Esophagus (tissue), 2 donors: ENCODE results near the gene EPB41L4A. TPM values are rescaled to one million over a fixed set of nuclear protein-coding genes. Genes with fewer than 3 reads are reported as not detected.
A peak's percentile ranks its signal among the peaks of the same experiment; 100 is the strongest.
"Not testable (repeated sequence)": the region's sequence is repeated elsewhere in the genome, so short reads cannot be mapped to it uniquely, and the experiment has no call there.

Experiments used
- H3K27ac ChIP-seq, 2 donors: one replicate each; pipeline ENCODE4 v1.5.1; 2013; ENCODE audit warnings: low read depth in 2 of 2, mild to moderate bottlenecking in 2 of 2, inconsistent platforms in 1 of 2, low read length in 1 of 2, moderate library complexity in 1 of 2
- H3K27me3 ChIP-seq, 2 donors: one replicate each; pipeline ENCODE4 v1.6.1; 2013; ENCODE audit warnings: low read length in 2 of 2, control low read depth in 1 of 2, mild to moderate bottlenecking in 1 of 2; ENCODE audit not compliant: insufficient read depth in 2 of 2, control insufficient read depth in 1 of 2
- H3K36me3 ChIP-seq, 2 donors: one replicate each; pipeline ENCODE4 v1.6.1; 2013; ENCODE audit warnings: low read length in 1 of 2; ENCODE audit not compliant: control insufficient read depth in 2 of 2, insufficient read depth in 2 of 2
- H3K4me1 ChIP-seq, 2 donors: one replicate each; pipeline ENCODE4 v1.6.1; 2013; ENCODE audit warnings: low read length in 1 of 2; ENCODE audit not compliant: control insufficient read depth in 2 of 2, insufficient read depth in 2 of 2
- H3K4me3 ChIP-seq, 2 donors: one replicate each; pipeline ENCODE4 v1.5.1; 2013; ENCODE audit warnings: low read length in 2 of 2, mild to moderate bottlenecking in 2 of 2, low read depth in 1 of 2, moderate library complexity in 1 of 2
- H3K9me3 ChIP-seq, 2 donors: one replicate each; pipeline ENCODE4 v1.6.1; 2013; ENCODE audit warnings: mild to moderate bottlenecking in 2 of 2, low read depth in 1 of 2, low read length in 1 of 2, moderate library complexity in 1 of 2; ENCODE audit not compliant: control insufficient read depth in 2 of 2, insufficient read depth in 1 of 2
- WGBS, 2 donors: extraction: QIAGEN DNeasy Blood & Tissue Kit; methylation state at CpG; one replicate each; pipeline ENCODE4 v1.1.7; 2013; 5-methylcytosine and 5-hydroxymethylcytosine counted together
- polyA plus RNA-seq, 2 donors: library from polyadenylated mRNA; stranded (reverse); fragments of 200-250 nt; gene quantifications; one replicate each; pipeline ENCODE4 v1.2.3, GENCODE V29; 2013
- donor health status: healthy with polysubstance abuse.
- donor health status: Bipolar disorder and iron deficiency.

EPB41L4A gene
- polyA plus RNA-seq, 2 donors: 9.6 to 11.8 TPM

DNA sequence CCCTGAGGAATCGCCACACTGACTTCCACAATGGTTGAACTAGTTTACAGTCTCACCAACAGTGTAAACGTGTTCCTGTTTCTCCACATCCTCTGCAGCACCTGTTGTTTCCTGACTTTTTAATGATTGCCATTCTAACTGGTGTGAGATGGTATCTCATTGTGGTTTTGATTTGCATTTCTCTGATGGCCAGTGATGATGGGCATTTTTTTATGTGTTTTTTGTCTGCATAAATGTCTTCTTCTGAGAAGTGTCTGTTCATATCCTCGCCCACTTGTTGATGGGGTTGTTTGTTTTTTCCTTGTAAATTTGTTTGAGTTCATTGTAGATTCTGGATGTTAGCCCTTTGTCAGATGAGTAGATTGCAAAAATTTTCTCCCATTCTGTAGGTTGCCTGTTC, 7.1 kb upstream of the EPB41L4A start:
- WGBS, 2 donors: 80 to 83% methylated on average over 3 of the region's 3 CpGs
- H3K27me3 ChIP-seq, H3K9me3 ChIP-seq, H3K4me1 ChIP-seq, H3K4me3 ChIP-seq, H3K27ac ChIP-seq, H3K36me3 ChIP-seq: not testable (repeated sequence)

DNA sequence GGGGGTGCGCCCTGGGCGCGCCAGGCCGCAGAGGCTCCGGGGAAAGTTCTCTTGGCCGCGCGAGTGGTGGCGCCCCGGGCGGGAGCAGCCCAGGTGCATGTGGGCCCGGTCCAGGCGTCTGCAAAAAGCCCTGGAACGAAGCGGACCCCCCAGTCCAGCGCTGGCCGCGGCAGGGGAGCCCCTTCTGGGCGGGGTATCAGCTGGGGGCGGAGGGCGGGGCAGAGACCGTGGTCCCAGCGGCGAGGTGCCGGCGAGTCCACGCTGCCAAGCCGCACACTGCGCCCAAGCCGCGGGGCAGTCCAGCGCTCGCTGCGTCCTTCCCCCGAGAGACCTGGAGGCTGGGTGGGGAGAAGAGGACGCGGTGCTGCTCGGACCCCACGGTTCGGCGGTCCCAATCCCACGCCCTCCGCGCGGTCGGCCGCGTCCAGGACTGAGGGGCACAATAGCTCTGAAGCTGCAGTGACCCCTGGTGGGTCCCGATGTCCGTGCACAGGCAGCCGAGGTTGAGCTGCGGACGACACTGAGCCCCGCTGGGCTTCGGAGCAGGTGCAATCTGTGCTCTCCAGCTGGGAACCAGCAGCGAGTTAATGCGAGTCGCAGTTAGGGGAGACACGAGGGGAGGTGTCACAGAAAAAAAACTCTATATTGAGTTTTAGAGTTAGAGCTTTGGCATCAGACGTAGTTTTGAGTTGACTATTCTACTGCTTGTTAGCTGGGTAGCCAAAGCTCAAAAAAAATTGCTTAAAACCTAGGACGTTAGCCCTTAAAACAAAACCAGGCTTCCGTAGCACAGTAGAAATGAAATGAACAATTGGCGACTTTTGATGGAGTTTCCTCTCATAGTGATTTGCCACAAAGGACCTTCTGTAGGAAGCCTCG, 1.1 kb upstream of the EPB41L4A start:
- Histone ChIP-seq H3K27ac (peak overlapping the region; percentile 84 to 94), H3K36me3 (no peaks in the 10 kb centered on the region), H3K4me1 (no peaks in the 10 kb centered on the region), H3K9me3 (no peaks in the 10 kb centered on the region), H3K27me3 (peaks cover 0 to 3% of the 10 kb centered on the region in 2 donors), H3K4me3 (peak overlapping the region; percentile 83 to 95)
- 3 to 4% methylated on average over 43 to 64 of the region's 64 CpGs for WGBS, 2 donors

DNA sequence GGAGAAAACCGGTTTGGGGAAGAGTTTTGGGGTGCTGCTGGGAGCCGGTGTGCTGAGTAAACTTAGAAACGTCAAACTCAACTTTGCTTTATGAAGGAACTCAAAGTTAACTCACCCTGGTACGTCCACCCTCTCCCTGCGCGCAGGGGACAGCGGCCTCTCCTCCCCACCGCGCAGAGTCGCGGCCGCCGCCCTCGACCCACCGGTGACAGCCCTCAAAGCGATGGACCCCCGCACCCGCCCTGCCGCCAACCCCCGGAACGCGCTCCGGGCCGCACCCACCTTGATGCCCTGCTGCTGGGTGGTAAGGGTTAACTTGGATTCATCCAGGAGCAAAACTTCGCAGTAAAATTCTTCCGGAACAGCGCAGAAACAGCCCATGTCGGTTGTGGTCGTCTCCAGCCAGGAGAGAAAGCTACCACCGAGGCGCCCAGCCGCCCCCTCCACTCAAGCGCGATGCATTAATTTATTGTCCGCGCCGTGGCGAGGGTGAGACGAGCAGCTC, 366 bp downstream of the EPB41L4A start:
- WGBS, 2 donors: 2% methylated on average over 39 of the region's 39 CpGs
- Histone ChIP-seq H3K36me3 (no peaks in the 10 kb centered on the region), H3K27me3 (peaks cover 0 to 3% of the 10 kb centered on the region in 2 donors), H3K4me3 (peak overlapping the region; percentile 83 to 95), H3K27ac (peak overlapping the region; percentile 84 to 94), H3K9me3 (no peaks in the 10 kb centered on the region), H3K4me1 (peaks cover 0 to 1% of the 10 kb centered on the region in 2 donors)

DNA sequence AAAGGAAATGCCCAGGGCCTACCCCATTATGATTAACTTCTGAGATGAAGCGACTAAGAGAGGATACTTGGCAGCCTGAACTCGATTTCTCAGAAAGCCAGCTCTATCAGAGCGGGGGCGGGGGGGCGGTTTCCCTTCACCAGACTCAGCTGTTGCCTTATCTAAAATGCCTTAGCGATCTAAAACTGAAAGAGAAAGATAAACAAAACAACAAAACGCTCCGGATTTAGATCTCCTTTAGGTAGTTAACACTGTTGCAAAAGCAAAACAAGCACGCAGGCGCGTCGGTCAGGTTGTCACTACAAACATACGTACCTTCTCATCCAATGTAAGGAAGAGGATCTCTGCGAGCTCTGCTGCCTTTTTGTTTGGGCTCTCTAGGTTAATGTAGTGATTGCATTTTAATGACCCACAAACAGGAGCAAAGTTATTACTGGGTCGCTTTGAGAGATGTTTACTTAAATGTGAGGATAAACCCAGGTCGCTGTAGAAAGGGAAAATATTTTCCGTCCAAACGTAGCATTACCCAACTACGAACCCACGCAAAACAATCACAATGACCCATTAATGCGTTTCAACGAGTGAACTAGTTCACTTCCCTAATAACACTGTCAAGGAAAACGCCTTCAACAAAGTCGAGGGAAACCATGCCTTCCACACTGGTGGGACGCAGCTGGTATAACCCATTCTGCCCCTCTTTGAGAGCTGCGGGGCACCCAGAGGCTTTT, 982 bp downstream of the EPB41L4A start:
- Histone ChIP-seq H3K9me3 (no peaks in the 10 kb centered on the region), H3K4me1 (peaks cover 0 to 5% of the 10 kb centered on the region in 2 donors), H3K36me3 (no peaks in the 10 kb centered on the region), H3K27me3 (peaks cover 0 to 3% of the 10 kb centered on the region in 2 donors), H3K27ac (peak overlapping the region; percentile 84 to 94), H3K4me3 (peak overlapping the region; percentile 83 to 95)
- 1 to 2% methylated on average over 26 of the region's 26 CpGs for WGBS, 2 donors

DNA sequence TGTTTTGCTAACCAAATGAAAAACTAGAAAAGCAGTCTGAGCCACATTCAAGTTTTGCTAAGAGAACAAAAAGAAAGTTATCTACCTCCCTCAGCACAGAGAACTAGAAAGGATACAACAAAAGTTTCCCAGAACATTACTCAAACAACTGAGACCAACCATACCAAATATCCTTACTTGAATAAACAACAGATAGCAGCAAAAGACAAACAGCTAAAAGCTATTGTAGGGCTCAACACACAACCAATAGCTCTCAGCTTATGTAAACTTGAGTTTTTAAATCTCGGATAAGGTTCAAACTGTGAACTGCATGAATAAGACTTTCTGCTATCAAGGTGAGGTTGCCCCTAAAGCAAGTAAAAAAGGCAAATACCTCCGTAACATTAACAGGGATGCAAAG, 3.5 kb downstream of the EPB41L4A start:
- WGBS, 2 donors: 76 to 87% methylated on average over 2 of the region's 2 CpGs
- no peaks in the 10 kb centered on the region for H3K9me3 ChIP-seq
- no peak overlapping the region for H3K27ac ChIP-seq
- peaks cover 0 to 3% of the 10 kb centered on the region in 2 donors for H3K36me3 ChIP-seq
- H3K4me1 ChIP-seq: peaks cover 0 to 12% of the 10 kb centered on the region in 2 donors
- H3K27me3 ChIP-seq: peaks cover 0 to 2% of the 10 kb centered on the region in 2 donors
- H3K4me3 ChIP-seq: no peak overlapping the region

DNA sequence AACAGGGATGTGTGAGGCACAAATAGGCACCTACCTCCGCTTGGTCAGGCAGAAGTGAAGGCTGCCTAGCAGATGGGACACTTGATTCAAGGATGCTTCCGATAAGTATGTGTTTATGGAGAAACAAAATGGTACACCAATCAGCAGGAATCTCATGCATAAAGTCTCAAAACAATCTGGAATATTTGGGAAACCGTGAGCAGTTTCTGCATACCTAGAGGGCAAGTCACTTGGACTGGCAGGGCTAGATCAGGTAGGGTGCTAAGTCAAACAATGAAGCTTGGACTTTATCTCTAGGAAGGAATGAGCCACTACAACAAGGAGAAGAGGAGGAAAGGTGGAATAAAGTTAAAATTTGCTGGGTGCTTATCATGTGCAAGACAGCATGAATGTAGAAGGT, 5.5 kb downstream of the EPB41L4A start:
- H3K27ac ChIP-seq: peak overlapping the region in 1 of 2 donors; percentile 9
- WGBS, 2 donors: 78 to 79% methylated on average over 3 of the region's 3 CpGs
- H3K9me3 ChIP-seq: no peaks in the 10 kb centered on the region
- peaks cover 0 to 14% of the 10 kb centered on the region in 2 donors for H3K4me1 ChIP-seq
- H3K4me3 ChIP-seq: no peak overlapping the region
- H3K36me3 ChIP-seq: peaks cover 0 to 3% of the 10 kb centered on the region in 2 donors
- H3K27me3 ChIP-seq: no peaks in the 10 kb centered on the region

DNA sequence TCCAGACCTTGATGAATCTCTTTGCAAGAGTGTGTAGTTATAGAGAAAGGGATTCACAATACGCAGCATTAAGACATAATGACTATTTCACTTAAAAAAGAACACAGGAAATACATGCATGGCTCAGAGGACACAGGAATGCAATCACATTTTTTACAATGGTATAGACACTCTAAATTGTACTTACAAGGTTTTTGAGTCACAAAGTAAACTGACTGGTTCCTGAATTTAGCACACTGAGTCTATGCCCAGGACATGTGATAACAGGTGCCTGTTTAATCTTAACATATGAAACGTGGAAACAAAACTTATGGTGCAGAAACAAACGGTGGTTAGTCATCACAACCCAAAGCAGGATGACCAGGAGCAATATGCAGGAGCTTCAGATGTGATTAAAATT, 6.7 kb downstream of the EPB41L4A start:
- no peaks in the 10 kb centered on the region for H3K27me3 ChIP-seq
- peaks cover 0 to 3% of the 10 kb centered on the region in 2 donors for H3K36me3 ChIP-seq
- no peaks in the 10 kb centered on the region for H3K9me3 ChIP-seq
- 28 to 33% methylated on average over 3 of the region's 3 CpGs for WGBS, 2 donors
- H3K4me3 ChIP-seq: no peak overlapping the region
- peak overlapping the region; percentile 61 to 65 for H3K27ac ChIP-seq
- peaks cover 0 to 14% of the 10 kb centered on the region in 2 donors for H3K4me1 ChIP-seq

DNA sequence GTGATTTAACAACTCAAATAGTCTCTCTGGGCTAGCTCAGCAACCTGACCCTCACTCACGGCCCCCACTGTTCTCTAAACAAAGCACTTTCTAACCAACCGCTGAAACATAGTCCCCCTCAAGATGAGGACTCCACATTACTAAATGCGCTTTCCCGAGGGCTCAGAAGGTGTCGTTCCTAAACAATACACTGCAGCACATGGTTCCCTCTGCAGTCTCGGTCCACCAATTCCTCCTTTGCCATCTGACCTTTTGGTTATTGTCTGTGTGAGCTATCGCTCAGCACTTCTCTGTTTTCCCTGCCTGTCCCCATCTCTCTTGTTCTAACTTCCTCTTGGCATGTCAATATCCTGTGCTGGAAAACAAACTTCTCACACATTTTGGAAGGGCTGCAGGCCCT, 7.2 kb downstream of the EPB41L4A start:
- peak overlapping the region; percentile 61 to 65 for H3K27ac ChIP-seq
- H3K9me3 ChIP-seq: no peaks in the 10 kb centered on the region
- no peak overlapping the region for H3K4me3 ChIP-seq
- 54 to 57% methylated on average over 7 of the region's 7 CpGs for WGBS, 2 donors
- peaks cover 0 to 3% of the 10 kb centered on the region in 2 donors for H3K36me3 ChIP-seq
- H3K4me1 ChIP-seq: peaks cover 0 to 14% of the 10 kb centered on the region in 2 donors
- no peaks in the 10 kb centered on the region for H3K27me3 ChIP-seq

DNA sequence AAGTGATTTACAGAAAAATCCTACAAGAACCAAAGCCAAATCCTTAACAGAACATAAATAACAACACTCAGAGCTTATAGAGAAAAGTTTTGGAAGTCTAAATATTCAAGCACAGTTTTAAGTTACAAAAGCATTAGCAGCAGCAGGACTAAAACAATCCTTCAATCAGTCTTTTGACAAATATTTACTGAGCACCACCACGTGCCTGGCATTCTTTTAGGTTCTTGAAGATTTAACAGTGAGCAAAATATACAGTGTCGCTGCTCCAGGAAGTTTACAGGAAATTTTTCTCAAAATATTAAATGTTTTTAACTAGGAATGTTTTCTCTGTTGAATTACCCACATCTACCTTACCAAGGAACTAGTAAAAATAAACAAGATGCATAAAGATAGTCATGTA, 11.4 kb downstream of the EPB41L4A start:
- Histone ChIP-seq H3K9me3 (no peaks in the 10 kb centered on the region), H3K27ac (no peak overlapping the region), H3K36me3 (peaks cover 0 to 3% of the 10 kb centered on the region in 2 donors), H3K27me3 (no peaks in the 10 kb centered on the region), H3K4me1 (peaks cover 0 to 9% of the 10 kb centered on the region in 2 donors), H3K4me3 (no peak overlapping the region)
- 36 to 37% methylated on average over 2 of the region's 2 CpGs for WGBS, 2 donors
